Colonic mucosa (tissue), 4 donors: ENCODE results near the gene FLII. TPM values are rescaled to one million over a fixed set of nuclear protein-coding genes. Genes with fewer than 3 reads are reported as not detected.

ENCODE experiments used
- DNase-seq: peaks from one replicate; pipeline ENCODE4 v3.0.0-alpha.2; 2020
- H3K27ac ChIP-seq: fragments of 200-600 bp; one replicate; pipeline ENCODE4 v1.8.0; 2021
- H3K27me3 ChIP-seq: fragments of 200-600 bp; one replicate; pipeline ENCODE4 v1.8.0; 2021
- H3K36me3 ChIP-seq: fragments of 200-600 bp; one replicate; pipeline ENCODE4 v1.8.0; 2021
- H3K4me1 ChIP-seq: fragments of 200-600 bp; one replicate; pipeline ENCODE4 v1.8.0; 2021; ENCODE audit warnings: mild to moderate bottlenecking
- H3K4me3 ChIP-seq: fragments of 200-600 bp; one replicate; pipeline ENCODE4 v1.8.0; 2021
- H3K9ac ChIP-seq, 2 donors: one replicate each; pipeline ENCODE4 v1.7.0; 2013; ENCODE audit warnings: control low read depth in 2 of 2, low read depth in 2 of 2, low read length in 2 of 2
- H3K9me3 ChIP-seq: fragments of 200-600 bp; one replicate; pipeline ENCODE4 v1.8.0; 2021
- intact Hi-C: fragments of 100-400 bp; cut with DNase I; formaldehyde crosslinking; loops from one replicate; pipeline ENCODE4 v1.14.1; 2022
- total RNA-seq, 2 donors: library from RNA; stranded (reverse); fragmentation: NEBNext Ultra II Directional in 1 of 2; extraction: Animal tissue kit (Norgen Biotek cat#: 25700) in 1 of 2; gene quantifications; one replicate each; pipeline ENCODE4 v1.2.1, GENCODE V29; 2021
- TF ChIP-seq, protein P1 (sequence below): fragments of 200-600 bp; IDR thresholded peaks from one replicate; pipeline ENCODE4 v1.8.0; 2022; ENCODE audit warnings: antibody characterized with exemption, mild to moderate bottlenecking
- donor health status: healthy.
- donor health status: DM: no; HTN: no; CAD: no.
- donor health status: DM: no; HTN: no; CAD: no.

The FLII gene
- total RNA-seq, 2 donors from 2014 or later = 263 to 293 TPM

DNA sequence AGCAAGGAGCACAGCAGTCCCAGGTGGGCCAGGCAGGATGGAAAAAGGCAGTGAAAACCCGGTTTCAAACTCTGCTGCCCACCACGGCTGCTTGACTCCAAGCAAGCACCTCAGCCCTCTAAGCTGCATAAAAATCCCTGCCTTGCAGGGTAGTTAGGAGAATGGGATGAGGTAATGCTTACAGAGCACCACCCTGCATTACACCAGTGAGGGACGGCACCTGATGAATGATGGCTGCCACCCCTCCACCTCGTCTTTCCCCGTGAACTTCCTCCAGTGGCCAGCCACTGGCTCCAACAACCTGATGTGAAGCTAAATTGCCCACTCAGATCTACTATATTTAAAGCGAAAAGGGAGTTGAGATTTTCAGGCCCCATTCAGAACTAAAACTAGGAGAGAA, 23.2 kb upstream of the FLII start:
- Histone ChIP-seq H3K4me1 (no peaks in the 10 kb centered on the region), H3K27me3 (no peaks in the 10 kb centered on the region), H3K4me3 (no peak overlapping the region), H3K9ac (no peak overlapping the region), H3K27ac (no peak overlapping the region), H3K9me3 (no peaks in the 10 kb centered on the region), H3K36me3 (no peaks in the 10 kb centered on the region)
- DNase-seq = no peak
- intact Hi-C loops = no loop called here
- TF ChIP-seq, protein P1, sequence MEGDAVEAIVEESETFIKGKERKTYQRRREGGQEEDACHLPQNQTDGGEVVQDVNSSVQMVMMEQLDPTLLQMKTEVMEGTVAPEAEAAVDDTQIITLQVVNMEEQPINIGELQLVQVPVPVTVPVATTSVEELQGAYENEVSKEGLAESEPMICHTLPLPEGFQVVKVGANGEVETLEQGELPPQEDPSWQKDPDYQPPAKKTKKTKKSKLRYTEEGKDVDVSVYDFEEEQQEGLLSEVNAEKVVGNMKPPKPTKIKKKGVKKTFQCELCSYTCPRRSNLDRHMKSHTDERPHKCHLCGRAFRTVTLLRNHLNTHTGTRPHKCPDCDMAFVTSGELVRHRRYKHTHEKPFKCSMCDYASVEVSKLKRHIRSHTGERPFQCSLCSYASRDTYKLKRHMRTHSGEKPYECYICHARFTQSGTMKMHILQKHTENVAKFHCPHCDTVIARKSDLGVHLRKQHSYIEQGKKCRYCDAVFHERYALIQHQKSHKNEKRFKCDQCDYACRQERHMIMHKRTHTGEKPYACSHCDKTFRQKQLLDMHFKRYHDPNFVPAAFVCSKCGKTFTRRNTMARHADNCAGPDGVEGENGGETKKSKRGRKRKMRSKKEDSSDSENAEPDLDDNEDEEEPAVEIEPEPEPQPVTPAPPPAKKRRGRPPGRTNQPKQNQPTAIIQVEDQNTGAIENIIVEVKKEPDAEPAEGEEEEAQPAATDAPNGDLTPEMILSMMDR = no peak

- Histone ChIP-seq H3K9ac (no peak overlapping the region), H3K36me3 (no peaks in the 10 kb centered on the region), H3K9me3 (no peaks in the 10 kb centered on the region), H3K4me1 (no peaks in the 10 kb centered on the region), H3K4me3 (no peak overlapping the region), H3K27me3 (no peaks in the 10 kb centered on the region), H3K27ac (no peak overlapping the region)
- TF ChIP-seq, protein P1 = no peak
- no peak for DNase-seq
- intact Hi-C loops = no loop called here
These were observed 22.3 kb upstream of the FLII start for GRCh38 chr17:18280766-18281371.

GRCh38 chr17:18280249-18280648, 21.7 kb upstream of the FLII start:
- H3K36me3 ChIP-seq = no peaks in the 10 kb centered on the region
- DNase-seq = no peak
- TF ChIP-seq, protein P1 = no peak

GRCh38 chr17:18278867-18279266, 20.3 kb upstream of the FLII start:
- no peak for DNase-seq
- Histone ChIP-seq H3K27me3 (no peaks in the 10 kb centered on the region), H3K9me3 (no peaks in the 10 kb centered on the region), H3K9ac (no peak overlapping the region), H3K27ac (no peak overlapping the region), H3K4me3 (no peak overlapping the region), H3K36me3 (no peaks in the 10 kb centered on the region), H3K4me1 (no peaks in the 10 kb centered on the region)
- intact Hi-C loops = no loop called here
- TF ChIP-seq, protein P1 = no peak

More at GRCh38 chr17:18280249-18280648, 21.7 kb upstream of the FLII start:
- no peaks in the 10 kb centered on the region for H3K9me3 ChIP-seq
- no peaks in the 10 kb centered on the region for H3K4me1 ChIP-seq
- H3K9ac ChIP-seq = no peak overlapping the region
- intact Hi-C loops = no loop called here
- H3K4me3 ChIP-seq = no peak overlapping the region
- no peaks in the 10 kb centered on the region for H3K27me3 ChIP-seq
- H3K27ac ChIP-seq = no peak overlapping the region

DNA sequence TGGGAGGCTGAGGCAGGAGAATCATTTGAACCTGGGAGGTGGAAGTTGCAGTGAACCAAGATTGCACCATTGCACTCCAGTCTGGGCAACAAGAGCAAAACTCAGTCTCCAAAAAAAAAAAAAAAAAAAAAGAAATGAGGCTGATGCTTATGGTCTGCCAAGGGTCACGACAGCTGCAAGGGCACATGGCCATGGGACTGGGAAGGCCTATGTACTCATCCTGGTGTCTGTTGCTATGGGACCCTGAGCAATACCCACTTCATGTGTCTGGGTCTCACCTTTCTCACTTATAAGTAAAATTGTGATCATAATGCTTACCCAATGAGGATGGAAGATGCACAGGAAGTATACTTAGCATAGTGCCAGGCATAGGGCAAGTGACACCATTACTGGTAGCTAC, 18.5 kb upstream of the FLII start:
- no peak overlapping the region for H3K4me3 ChIP-seq
- H3K27me3 ChIP-seq = no peaks in the 10 kb centered on the region
- TF ChIP-seq, protein P1 = no peak
- H3K27ac ChIP-seq = no peak overlapping the region
- no peaks in the 10 kb centered on the region for H3K36me3 ChIP-seq
- no peak overlapping the region for H3K9ac ChIP-seq
- no peak for DNase-seq
- no peaks in the 10 kb centered on the region for H3K4me1 ChIP-seq
- intact Hi-C loops = no loop called here
- no peaks in the 10 kb centered on the region for H3K9me3 ChIP-seq
